GM18517 (cell line): ENCODE data around the gene GPRIN1.

Experiments used
- ATAC-seq: cut with Tn5 transposase; IDR thresholded peaks from one replicate; pipeline ENCODE4 v1.9.1; 2021; ENCODE audit warnings: mild to moderate bottlenecking, moderate library complexity; ENCODE audit not compliant: unreplicated experiment

Gene GPRIN1

DNA sequence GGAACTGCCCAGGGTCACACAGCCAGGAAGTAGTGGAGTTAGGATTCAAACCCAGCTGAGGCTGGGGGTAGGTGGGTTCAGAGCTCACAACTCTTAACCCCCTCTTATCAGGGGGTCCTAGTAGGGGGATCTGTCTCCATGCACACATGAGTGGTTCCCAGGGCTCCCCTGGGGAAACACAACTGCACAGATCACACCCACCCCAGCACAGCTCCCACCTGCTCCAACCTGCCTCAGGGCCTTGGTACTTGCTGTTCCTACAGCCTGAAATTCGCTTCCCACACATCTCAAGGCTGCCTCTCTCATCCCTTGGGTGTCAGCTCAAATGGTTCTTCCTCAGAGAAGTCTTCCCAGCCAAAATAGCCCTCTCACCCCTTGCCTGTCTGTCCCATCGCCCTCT lies 15.6 kb upstream of the GPRIN1 start:
- ATAC-seq: no peak

DNA sequence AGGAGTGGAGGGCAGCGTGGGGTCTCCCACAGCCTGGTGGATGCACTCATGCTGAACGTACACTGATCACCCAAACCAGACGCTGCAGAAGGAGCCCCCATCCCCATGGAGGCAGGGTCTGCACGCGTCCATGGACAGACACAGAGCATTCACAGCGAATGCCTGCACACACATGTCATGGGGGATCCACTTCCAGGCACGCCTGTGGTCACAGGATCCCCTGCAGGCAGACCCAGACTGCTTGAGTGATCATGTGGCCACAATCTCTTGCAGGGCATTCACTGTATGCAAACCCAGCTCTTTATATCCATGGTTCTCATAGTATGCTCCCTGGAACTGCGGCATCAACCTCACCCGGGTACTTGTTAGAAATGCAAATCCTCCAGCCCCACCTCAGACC lies 15.0 kb upstream of the GPRIN1 start:
- ATAC-seq: no peak

DNA sequence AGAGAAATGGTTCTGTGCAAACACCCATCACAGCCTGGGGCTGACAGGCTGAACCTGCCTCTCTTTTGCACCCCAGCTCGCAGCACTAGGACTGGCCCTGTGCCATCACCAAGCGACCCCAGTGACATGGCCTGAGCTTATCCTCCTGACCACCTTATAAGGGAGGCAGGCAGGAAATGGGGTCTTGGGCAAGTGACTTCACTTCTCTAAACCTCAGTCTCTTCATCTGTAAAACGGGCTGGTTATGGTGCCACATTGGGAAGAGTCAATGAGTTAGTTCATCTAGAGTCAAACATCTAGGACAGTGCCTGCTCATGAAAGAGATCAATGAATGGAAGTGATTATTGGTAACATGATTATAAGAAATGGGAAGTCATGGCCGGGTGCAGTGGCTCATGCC lies 14.2 kb upstream of the GPRIN1 start:
- no peak for ATAC-seq

DNA sequence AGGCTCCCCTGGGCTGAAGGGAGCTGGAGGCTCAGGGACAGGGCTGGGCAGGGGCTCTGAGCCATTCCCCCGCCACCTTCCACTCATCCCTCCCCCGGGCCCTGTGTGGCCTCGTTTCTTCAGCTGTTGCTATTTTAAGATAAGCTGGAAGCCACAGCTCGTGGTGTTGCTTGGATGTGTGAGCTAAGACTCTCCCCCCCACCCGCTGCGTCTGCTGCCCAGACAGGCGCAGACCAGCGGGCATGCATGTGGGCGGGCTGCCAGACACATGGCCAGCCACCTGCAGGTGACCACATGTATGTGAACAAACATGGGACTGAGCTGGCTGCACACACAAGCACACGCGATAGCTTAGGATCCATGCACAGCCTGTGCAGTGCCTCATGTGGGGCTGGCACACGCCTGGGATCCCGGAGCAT lies 11.7 kb upstream of the GPRIN1 start:
- ATAC-seq: no peak

DNA sequence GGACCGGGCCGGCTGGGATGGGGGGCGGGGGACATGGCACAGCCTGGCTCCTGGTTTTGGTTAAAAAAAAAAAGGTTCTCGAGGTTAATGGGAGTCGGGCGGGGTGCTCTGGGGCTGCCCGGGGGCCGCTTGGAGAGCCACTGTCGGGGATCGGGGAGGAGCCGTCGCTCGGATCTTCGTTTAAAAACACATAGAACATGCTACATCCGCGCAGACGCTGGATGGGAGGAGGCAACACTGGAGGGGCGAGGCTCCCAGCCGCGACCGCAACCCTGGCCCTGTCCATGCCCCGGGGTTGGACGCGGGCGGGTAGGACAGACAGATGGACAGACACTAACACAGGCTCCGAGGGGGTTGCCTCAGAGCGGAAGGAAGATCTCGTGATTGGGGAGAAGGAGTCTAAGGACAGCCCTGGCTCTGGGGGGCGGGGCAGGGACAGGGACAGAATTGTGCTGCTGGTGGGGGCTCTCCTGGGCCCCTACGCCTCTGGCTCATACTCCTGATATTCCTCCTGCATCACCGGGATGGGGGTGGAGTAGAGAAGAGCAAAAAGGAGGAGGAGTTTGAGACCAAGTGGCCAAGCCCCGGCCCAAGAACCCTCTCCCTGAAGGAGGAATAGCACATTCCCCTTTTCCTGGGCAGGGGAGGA lies 10.5 kb upstream of the GPRIN1 start:
- ATAC-seq: no peak

DNA sequence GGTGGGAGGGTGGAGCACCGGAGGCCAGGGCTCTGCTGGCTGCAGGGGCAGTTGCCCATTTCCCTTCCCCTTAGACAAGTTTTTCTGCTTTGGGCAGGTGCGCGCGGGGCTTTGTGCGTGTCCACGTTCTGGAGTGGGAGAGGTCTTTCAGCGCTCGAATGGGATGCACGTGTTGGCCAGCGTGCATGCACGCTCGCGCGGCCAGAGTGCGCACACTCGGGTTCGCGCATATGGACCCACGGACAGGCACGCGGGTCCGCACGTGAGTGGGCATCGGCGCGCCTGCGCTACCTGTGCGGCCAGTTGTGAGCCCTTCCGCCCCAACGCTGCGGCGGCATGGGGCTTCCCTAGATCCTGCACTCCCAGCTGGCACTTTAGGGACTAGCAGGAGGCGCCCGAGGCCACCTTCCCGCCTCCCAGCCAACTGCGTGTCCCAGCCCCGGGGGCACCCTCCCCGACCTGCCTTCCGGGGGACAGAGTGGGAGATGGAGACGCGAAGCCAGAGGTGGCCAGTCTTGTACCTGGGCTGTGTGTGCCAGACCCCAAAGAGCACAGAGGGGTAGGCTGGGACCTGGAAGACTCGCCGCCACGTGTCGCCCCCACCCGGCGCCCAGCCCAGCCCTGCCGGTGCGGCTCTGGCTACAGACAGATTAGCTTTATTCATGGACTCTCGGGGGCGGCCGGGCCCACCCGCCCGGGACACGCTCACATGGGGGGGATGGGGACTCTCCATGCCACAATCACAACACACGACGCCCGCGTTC lies 9.8 kb upstream of the GPRIN1 start:
- no peak for ATAC-seq

DNA sequence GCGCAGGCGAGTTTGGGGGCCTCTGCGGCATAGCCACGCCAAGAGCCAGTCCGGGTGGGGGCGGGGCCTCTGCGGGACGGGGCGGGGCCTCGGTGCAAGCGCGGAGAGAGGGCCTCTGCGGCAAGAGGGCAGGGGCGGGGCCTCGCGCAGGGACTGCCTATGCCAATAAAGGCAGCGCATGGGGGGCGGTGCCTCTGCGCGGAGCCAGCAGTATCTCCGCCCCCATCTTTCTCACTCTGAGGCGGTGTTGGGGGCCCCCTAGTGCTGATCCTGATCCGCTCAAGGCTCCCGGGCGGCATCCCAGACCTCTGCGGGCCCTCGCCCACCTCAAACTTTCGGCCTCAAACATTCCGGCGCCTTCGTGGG lies 9.2 kb upstream of the GPRIN1 start:
- ATAC-seq: no peak

DNA sequence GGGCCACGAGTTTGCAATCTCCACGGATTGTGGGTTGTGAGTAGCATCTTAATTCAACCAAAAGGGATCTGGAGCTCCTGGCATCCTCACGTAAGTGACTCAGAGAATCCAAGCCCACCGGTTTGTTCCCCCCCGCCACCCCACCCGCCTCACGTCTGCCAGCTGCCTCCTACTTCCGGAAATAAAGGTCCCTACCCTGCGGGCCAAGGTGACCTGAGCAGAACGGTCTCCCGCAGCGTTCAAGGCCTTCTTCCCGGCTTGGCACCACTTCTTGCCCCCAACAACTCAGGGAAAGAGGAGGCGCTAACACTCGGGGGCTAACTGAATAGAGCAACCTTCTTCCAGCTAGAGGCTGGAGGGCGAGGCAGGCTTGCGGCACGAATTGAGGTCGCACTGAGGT lies 8.8 kb upstream of the GPRIN1 start:
- ATAC-seq: no peak

DNA sequence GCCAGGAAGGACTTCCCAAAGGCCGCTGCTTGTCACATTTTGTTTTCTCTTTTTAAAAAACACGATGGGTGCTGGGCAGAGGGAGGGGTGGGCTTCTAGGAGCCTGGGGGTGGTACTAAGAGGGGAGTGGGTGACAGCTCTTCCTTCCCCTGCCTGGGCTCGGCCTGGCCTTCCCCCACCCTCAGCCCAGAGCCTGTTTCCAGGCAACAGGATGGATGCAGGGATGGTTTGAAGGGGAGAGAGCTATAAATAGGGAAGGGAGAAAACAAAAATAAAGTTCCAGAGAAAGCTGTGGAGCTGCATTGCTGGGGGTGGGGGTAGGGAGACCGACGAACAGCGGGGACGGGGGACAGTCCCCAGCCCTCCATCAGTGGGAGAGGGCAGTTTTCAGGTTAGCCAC lies 6.6 kb upstream of the GPRIN1 start:
- ATAC-seq: no peak

DNA sequence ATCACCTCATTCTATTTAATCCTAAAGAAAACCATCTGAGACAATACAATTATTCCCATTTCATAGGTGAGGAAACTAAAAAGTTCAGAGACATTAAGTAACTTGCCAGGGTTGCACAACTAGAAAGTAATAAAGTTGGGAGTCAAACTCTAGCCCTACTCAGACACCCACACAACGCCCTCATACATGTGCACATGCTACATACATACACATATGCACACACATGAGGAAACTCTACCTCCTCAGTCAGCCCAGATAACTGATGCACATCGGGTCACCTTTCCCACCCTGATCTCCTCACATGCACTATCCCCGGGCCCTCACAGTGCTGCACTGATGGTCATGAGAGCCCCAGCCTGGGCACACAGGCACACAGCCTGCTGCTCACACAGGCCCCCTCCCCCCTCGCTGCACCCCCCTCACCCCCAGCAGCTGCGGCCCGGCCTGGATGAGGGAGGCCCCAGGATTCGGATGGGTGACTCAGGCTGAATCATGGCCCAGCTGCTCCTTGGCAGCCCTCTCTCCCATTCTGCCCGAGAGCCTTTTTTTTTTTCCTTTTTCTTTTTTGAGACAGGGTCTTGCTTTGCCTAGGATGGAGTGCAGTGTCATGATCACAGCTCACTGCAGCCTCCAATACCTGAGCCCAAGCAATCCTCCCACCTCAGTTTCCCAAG lies 5.0 kb upstream of the GPRIN1 start:
- no peak for ATAC-seq

DNA sequence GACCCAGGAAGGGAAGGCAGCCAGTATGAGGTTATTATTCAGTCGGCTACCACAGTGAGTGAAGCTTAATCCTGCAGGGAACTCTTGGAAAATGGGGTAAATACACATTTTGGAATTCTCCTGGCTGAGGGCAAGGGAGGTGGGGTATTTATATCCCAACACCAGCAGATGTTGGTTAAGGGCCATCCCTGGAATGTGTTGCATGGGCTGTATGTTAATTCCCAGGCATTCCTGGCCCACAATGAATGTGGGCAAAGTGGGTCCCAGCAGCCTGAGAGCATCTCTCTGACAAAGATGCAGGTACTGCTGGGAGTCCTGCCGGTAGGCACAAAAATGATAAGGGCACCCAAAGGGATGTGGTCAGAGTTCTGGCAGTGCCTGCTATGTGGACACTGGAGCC lies 2.9 kb upstream of the GPRIN1 start:
- ATAC-seq: no peak

DNA sequence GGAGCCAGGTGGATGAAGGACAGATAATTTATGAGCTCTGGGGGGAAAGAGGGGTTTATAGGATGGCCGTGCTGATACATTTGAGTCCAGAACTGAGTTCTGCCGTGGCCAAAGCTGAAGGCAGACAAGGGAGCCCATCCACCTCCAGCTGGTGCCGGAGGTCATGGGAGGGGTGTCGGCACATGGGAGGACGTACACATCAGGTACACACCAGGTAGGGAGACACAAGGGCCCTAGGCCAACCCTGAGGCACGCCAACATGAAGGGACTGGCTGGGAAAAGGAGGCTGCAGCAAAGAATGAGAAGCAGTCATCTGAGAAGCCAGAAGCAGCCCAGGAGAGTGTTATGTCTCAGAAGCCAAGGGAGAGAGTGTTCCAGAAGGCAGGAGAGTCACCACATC lies 2.1 kb upstream of the GPRIN1 start:
- ATAC-seq: no peak

DNA sequence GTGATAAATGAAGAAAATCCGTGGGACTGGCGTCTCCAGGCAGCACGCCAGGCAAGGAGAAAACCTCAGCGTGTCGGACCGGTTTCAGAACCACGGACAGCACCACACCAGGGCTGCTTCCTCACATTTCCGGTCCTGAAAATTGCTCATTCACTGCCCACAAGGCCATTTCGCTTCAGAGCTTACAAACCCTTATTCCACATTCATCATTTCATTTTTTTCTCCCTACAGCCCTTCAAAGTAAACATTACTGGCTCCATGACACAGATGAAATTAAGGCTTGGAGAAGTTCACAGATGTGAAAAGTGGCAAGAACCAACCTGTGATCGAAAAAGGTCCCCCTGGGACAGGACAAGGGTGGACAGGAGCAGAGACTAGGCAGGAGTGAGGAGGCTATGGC lies 1.5 kb upstream of the GPRIN1 start:
- ATAC-seq: no peak

DNA sequence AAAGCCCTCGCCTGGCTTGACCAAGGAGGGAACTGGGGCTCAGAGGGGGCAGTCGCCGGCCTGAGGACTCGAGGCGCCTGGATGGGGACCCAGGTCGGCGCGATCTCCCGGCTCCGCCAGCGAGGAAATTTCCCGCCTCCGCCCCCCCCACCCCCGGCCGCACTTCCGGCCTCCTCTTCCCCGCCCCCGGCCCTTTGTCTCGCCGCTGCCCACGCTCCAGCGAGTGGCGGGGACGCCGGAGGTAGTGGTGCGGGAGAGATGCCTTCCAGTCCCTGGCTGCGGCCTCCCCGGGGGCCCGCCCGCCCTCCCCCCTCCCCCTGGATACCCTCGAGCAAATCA lies 448 bp upstream of the GPRIN1 start:
- no peak for ATAC-seq

DNA sequence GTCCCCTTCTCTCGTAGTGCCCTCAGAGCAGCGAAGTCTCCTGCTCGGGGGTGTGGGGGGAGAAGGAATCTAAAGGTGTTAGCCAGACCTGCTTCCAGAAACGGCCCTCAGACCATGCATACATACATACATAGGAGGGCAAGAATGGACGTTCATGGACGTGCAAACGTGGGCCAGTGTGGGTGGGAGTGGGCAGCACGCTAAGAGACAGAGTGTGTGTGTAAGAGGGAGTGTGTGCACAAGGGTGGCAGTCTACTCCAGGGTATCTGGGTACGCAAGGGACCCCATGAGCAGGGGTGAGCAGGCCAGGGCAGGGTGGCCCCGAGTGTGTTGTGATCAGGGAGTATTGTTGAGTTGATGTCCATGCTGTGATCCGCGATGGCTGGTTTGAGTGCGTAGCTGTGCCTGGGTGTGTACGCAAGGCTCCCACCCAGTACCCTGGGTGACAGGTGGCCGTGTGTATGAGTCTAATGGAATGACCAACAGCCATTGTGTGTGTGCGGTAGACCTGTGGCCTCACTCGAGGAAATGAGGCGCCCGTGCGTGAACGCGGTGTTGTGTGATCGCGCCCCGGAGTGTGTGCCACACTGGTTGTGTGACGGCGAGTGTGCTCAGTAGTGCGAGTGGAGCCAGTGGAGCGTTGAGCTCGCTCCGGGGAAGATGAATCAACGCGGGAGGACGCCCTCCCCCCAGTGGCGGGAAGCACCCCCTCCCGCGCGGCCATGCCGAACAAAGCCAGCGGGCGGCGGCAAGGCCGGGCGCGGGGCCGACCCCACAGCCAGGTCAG lies 826 bp downstream of the GPRIN1 start:
- peak; percentile 30 for ATAC-seq

DNA sequence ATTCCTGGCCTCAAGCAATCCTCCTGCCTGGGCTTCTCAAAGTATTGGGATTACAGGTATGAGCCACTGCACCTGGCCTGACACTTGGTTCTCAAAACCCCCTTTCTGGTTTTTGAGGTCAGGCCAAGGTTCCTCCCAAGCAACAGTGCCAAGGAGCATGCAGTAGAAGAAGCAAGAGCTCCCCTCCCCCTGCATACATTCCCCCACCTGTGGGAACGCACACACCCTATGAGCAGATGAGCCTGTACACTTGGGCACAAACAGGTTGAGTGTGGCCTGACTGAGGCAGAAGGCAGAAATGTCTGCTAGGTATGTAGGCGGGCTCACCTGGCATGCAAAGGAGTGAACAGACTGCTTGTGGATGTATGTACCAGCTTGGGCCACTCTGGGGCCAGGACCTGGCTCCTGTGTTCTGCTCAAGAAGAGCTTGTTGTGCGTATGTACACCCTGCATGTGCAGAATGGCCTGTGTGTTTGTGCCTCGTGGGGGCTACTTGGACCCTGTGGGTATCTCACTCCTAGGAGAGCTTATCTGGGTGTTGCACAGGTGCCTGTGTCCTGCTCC lies 1.7 kb downstream of the GPRIN1 start:
- no peak for ATAC-seq

DNA sequence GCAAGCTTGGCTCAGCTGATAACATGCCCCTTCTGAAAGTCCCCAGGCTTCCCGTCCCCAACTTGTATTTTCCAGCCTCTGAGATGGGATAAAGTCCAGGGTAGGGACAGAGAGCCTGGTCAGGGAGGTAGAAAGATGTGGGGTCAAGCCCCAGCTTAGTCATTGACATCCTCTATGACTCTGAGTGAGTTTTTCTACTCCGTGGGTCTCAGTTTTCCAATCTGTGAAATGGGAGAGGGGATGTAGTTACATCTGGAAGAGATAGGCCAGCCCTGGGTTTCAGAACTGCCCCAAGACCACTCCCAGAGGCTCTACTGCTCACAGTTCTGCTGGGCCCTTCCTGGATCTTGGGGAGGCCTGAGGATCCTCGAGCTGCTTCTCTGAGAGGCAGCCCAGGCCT lies 3.1 kb downstream of the GPRIN1 start:
- ATAC-seq: no peak

DNA sequence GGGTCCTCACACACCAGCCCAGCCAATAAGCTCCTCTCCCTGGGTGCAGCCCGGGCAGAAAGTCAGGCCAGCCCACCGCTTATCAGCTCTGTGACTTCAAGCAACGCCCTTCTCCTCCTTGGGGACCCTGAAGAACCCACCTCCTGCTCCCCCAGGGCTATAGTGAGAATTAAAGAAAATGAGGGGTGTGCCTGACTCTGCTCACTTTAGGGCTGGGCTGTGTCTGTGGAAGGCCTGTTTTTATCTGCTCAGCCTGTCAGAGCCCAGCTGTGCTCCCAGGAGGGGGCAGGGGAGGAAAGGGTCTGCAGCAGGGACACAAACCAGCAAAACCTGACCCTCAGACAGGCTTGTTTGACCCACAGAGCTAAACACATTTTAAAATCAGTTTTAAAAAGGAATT lies 3.9 kb downstream of the GPRIN1 start:
- no peak for ATAC-seq

DNA sequence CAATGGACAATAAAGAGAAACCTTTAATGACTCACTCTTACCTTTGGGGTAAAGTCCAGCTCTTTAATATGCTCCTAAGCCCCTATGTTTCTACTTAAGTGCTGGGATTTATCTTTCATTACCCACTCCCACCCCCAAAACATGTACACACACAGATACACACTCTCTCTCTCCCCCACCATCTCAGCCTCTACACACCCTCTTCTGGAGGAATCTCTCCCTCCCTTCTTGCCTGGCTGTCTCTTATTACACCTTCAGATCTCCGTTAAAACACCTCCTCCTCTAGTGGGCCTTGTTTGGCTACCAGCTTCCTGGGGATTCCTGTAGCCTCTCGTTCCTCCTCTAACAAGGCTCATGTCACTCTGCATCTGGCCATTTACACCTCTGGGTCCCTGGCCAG lies 6.9 kb downstream of the GPRIN1 start:
- ATAC-seq: no peak

DNA sequence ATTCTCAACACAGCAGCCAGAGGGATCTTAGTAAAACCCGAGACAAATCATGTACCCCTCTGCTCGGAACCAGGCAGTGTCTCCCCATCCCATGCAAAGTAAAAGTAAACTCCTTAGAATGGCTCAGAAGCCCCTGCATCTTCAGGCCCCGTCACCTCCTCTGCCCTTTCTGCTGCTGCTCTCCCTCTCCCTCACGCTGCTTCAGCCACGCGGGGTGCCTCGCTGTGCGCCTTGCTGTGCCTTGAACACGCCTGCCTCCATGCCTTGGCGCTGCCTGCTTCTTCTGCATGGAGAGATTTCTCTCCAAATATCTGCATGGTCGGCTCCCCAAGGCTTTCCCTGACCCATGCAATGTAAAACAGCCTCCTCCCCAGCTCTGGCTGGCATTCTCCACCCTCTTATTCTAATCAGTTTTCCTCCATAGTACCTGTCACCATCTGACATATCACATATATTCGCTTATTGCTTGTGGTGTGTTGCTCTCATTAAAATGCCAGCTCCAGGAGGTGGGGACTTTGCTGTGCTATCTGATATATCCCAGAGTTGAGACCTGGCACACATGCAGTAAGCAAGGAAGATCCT lies 8.0 kb downstream of the GPRIN1 start:
- ATAC-seq: no peak
